Adrenal gland (tissue), 12 donors: ENCODE measurements around the gene COMMD9. TPM values are rescaled to one million over a fixed set of nuclear protein-coding genes. Genes with fewer than 3 reads are reported as not detected.

Experiments
- DNase-seq, 7 donors: peaks; one replicate each; pipeline ENCODE4 v3.0.0-alpha.2; 2019 to 2020
- H3K27ac ChIP-seq, 5 donors: fragments of 200-600 bp; sonication (generic) in 4 of 5; 1 replicate in 3 of 5; 2 replicates in 2 of 5; pipeline versions ENCODE4 v1.5.1 to v1.8.0; 2016 to 2020; ENCODE audit warnings: mild to moderate bottlenecking in 1 of 5
- H3K27me3 ChIP-seq: fragments of 200-600 bp; 2 replicates; pipeline ENCODE4 v1.8.0; 2021
- H3K36me3 ChIP-seq, 2 donors: fragments of 200-600 bp; replicated peaks in 1 of 2; 1 replicate in 1 of 2; 2 replicates in 1 of 2; pipeline versions ENCODE4 v1.5.1 to v1.8.0; 2018 to 2022
- H3K4me1 ChIP-seq, 2 donors: fragments of 200-600 bp; replicated peaks in 1 of 2; 1 replicate in 1 of 2; 2 replicates in 1 of 2; pipeline versions ENCODE4 v1.5.1 to v1.8.0; 2018 to 2021
- H3K4me3 ChIP-seq, 4 donors: fragments of 200-600 bp; sonication (generic) in 3 of 4; one replicate each; pipeline ENCODE4 v1.5.1; 2016 to 2018
- H3K9me3 ChIP-seq, 3 donors: fragments of 200-600 bp; sonication (generic) in 1 of 3; replicated peaks in 1 of 3; 1 replicate in 2 of 3; 2 replicates in 1 of 3; pipeline versions ENCODE4 v1.5.1 to v1.8.0; 2016 to 2021
- POLR2A ChIP-seq, 2 donors: fragments of 450-650 bp; IDR thresholded peaks; one replicate each; pipeline ENCODE4 v1.6.1; 2017; ENCODE audit warnings: antibody characterized with exemption in 2 of 2, mild to moderate bottlenecking in 2 of 2, moderate library complexity in 1 of 2
- WGBS, 4 donors: extraction: QIAGEN DNeasy Blood & Tissue Kit in 2 of 4; methylation state at CpG; one replicate each; pipeline versions ENCODE4 v1.1.5 to v1.1.7; 2013 to 2017; 5-methylcytosine and 5-hydroxymethylcytosine counted together
- intact Hi-C, 2 donors: fragments of 100-400 bp; cut with DNase I; formaldehyde crosslinking; loops; one replicate each; pipeline versions ENCODE4 v1.14.1 to v1.15.0; 2022 to 2023
- polyA plus RNA-seq, 3 donors: library from polyadenylated mRNA; stranded (reverse); fragments of 200-250 nt in 2 of 3; fragments of 350-450 nt in 1 of 3; fragmentation: Illumina TruSeq in 1 of 3; extraction: RNeasy Lipid Tissue Mini Kit (QIAGEN cat#74804) in 1 of 3; gene quantifications; one replicate each; pipeline ENCODE4 v1.2.3, GENCODE V29; 2013 to 2014
- total RNA-seq, 9 donors: library from RNA; depleted of rRNA in 4 of 9; stranded (reverse); fragments of >200 nt in 4 of 9; fragments of 120-200 nt in 1 of 9; fragmentation: NEBNext Ultra II Directional in 1 of 9; extraction: Animal tissue kit (Norgen Biotek cat#: 25700) in 1 of 9; gene quantifications; one replicate each; pipeline versions ENCODE4 v1.1.0 to v1.2.4, GENCODE V29; 2013 to 2023
- TF ChIP-seq, protein P1 (sequence below), 6 experiments: fragments of 450-650 bp in 4 of 6; fragments of 200-600 bp in 2 of 6; sonication (generic) in 1 of 6; IDR thresholded peaks; 1 replicate in 5 of 6; 2 replicates in 1 of 6; pipeline versions ENCODE4 v1.5.1 to v1.8.0; 2016 to 2021; ENCODE audit warnings: antibody characterized with exemption in 6 of 6, mild to moderate bottlenecking in 2 of 6, moderate library complexity in 1 of 6
- donor health status: healthy with polysubstance abuse.
- donor health status: Bipolar disorder and iron deficiency.
- donor health status: DM: yes; HTN: yes; CAD: no.
- donor health status: DM: no; HTN: no; CAD: no.
- donor health status: DM: no; HTN: no; CAD: no.
- donor health status: DM: yes; HTN: yes; CAD: no.

The COMMD9 gene
- total and polyA plus RNA-seq, 12 donors, result 25.3 to 140 (median 89.5) TPM

DNA sequence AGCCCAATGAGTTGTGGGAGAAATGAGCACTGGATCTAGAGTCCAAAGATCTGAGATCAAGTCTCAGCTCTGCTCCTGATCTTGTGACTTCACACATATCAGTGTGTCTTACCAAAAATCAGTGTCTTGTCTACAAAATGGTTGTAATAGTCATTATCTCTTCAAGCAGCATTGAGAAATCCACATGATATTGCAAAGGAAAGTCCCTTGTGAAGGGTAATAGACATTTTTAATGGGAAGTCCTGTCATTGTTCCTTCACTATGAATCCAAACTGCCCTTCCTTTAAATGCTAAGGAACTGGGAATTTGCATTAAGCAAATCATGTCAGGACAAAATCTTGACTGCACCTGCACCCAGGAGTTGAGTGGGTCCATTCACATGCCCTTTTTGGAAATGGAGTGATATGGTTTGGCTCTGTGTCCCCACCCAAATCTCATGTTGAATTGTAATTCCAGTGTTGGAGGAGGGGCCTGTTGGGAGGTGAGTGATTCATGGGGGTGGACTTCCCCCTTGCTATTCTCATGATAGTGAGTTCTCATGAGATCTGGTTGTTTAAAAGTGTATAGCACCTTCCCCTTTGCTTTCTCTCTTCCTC, 51.1 kb downstream of the COMMD9 start:
- Histone ChIP-seq H3K4me1 (peaks cover 0 to 6% of the 10 kb centered on the region in 2 donors), H3K27me3 (no peaks in the 10 kb centered on the region), H3K27ac (no peak overlapping the region), H3K4me3 (no peak overlapping the region), H3K36me3 (no peaks in the 10 kb centered on the region), H3K9me3 (no peaks in the 10 kb centered on the region)
- TF ChIP-seq, protein P1, sequence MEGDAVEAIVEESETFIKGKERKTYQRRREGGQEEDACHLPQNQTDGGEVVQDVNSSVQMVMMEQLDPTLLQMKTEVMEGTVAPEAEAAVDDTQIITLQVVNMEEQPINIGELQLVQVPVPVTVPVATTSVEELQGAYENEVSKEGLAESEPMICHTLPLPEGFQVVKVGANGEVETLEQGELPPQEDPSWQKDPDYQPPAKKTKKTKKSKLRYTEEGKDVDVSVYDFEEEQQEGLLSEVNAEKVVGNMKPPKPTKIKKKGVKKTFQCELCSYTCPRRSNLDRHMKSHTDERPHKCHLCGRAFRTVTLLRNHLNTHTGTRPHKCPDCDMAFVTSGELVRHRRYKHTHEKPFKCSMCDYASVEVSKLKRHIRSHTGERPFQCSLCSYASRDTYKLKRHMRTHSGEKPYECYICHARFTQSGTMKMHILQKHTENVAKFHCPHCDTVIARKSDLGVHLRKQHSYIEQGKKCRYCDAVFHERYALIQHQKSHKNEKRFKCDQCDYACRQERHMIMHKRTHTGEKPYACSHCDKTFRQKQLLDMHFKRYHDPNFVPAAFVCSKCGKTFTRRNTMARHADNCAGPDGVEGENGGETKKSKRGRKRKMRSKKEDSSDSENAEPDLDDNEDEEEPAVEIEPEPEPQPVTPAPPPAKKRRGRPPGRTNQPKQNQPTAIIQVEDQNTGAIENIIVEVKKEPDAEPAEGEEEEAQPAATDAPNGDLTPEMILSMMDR (IDR thresholded peaks at IDR 0.05), result no peak
- TF ChIP-seq POLR2A (IDR thresholded peaks at IDR 0.05), result no peak
- intact Hi-C loops, result no loop called here
- no peak for DNase-seq

DNA sequence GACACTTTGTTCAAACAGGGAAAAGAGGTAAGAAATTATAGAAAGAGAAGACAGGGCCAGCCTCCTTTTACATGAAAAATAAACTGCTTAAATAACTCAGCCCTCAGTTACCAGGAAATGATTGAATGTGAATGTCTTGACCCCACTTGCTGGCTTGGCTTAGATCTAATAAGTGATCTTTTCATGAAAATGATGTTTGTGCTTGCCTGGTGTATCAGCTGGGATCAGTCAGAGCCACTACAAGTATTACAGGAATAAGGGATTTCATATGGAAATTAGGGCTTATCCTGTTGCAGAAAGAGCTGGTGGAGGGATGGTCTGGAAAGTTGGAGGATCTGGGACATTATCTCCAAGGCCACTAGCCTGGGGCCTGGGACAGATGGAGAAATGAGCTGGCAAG, 51.8 kb downstream of the COMMD9 start:
- no peak for TF ChIP-seq POLR2A (IDR thresholded peaks at IDR 0.05)
- TF ChIP-seq, protein P1 (IDR thresholded peaks at IDR 0.05), result no peak
- Histone ChIP-seq H3K4me1 (peaks cover 0 to 6% of the 10 kb centered on the region in 2 donors), H3K27me3 (no peaks in the 10 kb centered on the region), H3K36me3 (no peaks in the 10 kb centered on the region), H3K9me3 (no peaks in the 10 kb centered on the region), H3K27ac (no peak overlapping the region), H3K4me3 (no peak overlapping the region)
- intact Hi-C loops, result no loop called here
- no peak for DNase-seq

DNA sequence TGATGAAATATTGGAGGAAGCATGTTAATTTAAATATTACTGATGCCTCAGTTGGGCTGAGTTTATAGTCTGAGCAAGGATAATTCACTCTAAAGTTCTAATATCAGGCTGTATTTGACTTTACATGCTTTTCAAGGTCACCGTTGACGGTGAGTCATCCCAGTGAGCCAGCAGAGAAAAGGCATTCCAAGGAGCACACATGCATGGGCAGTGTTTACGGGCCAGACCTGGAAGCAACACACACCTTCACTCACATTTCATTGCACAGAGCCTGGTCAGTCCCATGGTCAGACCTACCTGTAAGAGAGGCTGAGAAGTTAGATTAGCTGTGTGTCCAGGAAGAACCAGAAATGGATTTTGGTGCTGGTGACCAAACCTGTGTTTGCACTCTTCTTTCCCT, 53.5 kb downstream of the COMMD9 start:
- H3K4me1 ChIP-seq, result peaks cover 0 to 22% of the 10 kb centered on the region in 2 donors
- DNase-seq, result peak; percentile 42 to 77 (median 66)
- TF ChIP-seq, protein P1 (IDR thresholded peaks at IDR 0.05), result no peak
- TF ChIP-seq POLR2A (IDR thresholded peaks at IDR 0.05), result no peak
- H3K27ac ChIP-seq, result no peak overlapping the region
- no peaks in the 10 kb centered on the region for H3K36me3 ChIP-seq
- WGBS, 4 donors, result 27 to 55% (median 47%) methylated on average over 2 to 3 of the region's 3 CpGs
- H3K4me3 ChIP-seq, result no peak overlapping the region
- H3K27me3 ChIP-seq, result no peaks in the 10 kb centered on the region
- no peaks in the 10 kb centered on the region for H3K9me3 ChIP-seq
- intact Hi-C loops, result no loop called here

GRCh38 chr11:36234825-36235224, 54.4 kb downstream of the COMMD9 start:
- H3K4me3 ChIP-seq, result no peak overlapping the region
- no peaks in the 10 kb centered on the region for H3K9me3 ChIP-seq
- intact Hi-C loops, result no loop called here
- H3K27ac ChIP-seq, result no peak overlapping the region
- no peaks in the 10 kb centered on the region for H3K27me3 ChIP-seq
- TF ChIP-seq, protein P1 (IDR thresholded peaks at IDR 0.05), result no peak
- no peaks in the 10 kb centered on the region for H3K36me3 ChIP-seq
- 97 to 100% (median 99%) methylated on average over 2 of the region's 2 CpGs for WGBS, 4 donors
- H3K4me1 ChIP-seq, result peaks cover 0 to 26% of the 10 kb centered on the region in 2 donors
- no peak for DNase-seq
